H9 (cell line): Measurements from ENCODE around the gene TRMT6. TPM values are rescaled to one million over a fixed set of nuclear protein-coding genes. Genes with fewer than 3 reads are reported as not detected.

Experiments
- DNase-seq: peaks from one replicate; pipeline ENCODE4 v3.0.0-alpha.2; 2017
- H2AFZ ChIP-seq: one replicate; pipeline ENCODE4 v1.6.1; 2013; ENCODE audit warnings: mild to moderate bottlenecking, low read length, control low read depth, moderate library complexity
- H2AK5ac ChIP-seq: 2 replicates; pipeline ENCODE4 v1.6.1; 2013; ENCODE audit warnings: low read length, control low read depth, mixed read lengths; ENCODE audit not compliant: insufficient read length
- H2BK120ac ChIP-seq: one replicate; pipeline ENCODE4 v1.6.1; 2013; ENCODE audit warnings: low read depth, mild to moderate bottlenecking, low read length, control low read depth, inconsistent platforms; ENCODE audit not compliant: poor library complexity, severe bottlenecking
- H2BK12ac ChIP-seq: 2 replicates; pipeline ENCODE4 v1.6.1; 2013; ENCODE audit warnings: low read length, control low read depth, mixed read lengths, low read depth; ENCODE audit not compliant: insufficient read length
- H2BK15ac ChIP-seq: 2 replicates; pipeline ENCODE4 v1.6.1; 2013; ENCODE audit warnings: low read depth, low read length, control low read depth
- H2BK20ac ChIP-seq: one replicate; pipeline ENCODE4 v1.6.1; 2013; ENCODE audit warnings: low read depth, mild to moderate bottlenecking, low read length, control low read depth, inconsistent platforms; ENCODE audit not compliant: poor library complexity, severe bottlenecking
- H2BK5ac ChIP-seq: 2 replicates; pipeline ENCODE4 v1.6.1; 2013; ENCODE audit warnings: low read length, control low read depth, mixed read lengths; ENCODE audit not compliant: insufficient read length
- H3K14ac ChIP-seq: 2 replicates; pipeline ENCODE4 v1.6.1; 2013; ENCODE audit warnings: low read length, control low read depth; ENCODE audit not compliant: insufficient read depth
- H3K18ac ChIP-seq: 2 replicates; pipeline ENCODE4 v1.6.1; 2013; ENCODE audit warnings: low read depth, mild to moderate bottlenecking, mixed read lengths, low read length, control low read depth; ENCODE audit not compliant: insufficient read length
- H3K23ac ChIP-seq: 2 replicates; pipeline ENCODE4 v1.6.1; 2013; ENCODE audit warnings: low read length, control low read depth, mixed read lengths, low read depth; ENCODE audit not compliant: insufficient read length
- H3K23me2 ChIP-seq: 2 replicates; pipeline ENCODE4 v1.6.1; 2013; ENCODE audit warnings: low read depth, mild to moderate bottlenecking, mixed read lengths, low read length, control low read depth; ENCODE audit not compliant: insufficient read length, poor library complexity, severe bottlenecking
- H3K27ac ChIP-seq: 2 replicates; pipeline ENCODE4 v1.5.1; 2013; ENCODE audit warnings: low read length, control low read depth, mixed read lengths, low read depth; ENCODE audit not compliant: insufficient read length
- H3K27me3 ChIP-seq: 2 replicates; pipeline ENCODE4 v1.6.1; 2013; ENCODE audit warnings: low read length, control low read depth, inconsistent platforms; ENCODE audit not compliant: insufficient read depth
- H3K4ac ChIP-seq: 2 replicates; pipeline ENCODE4 v1.6.1; 2013; ENCODE audit warnings: low read depth, mild to moderate bottlenecking, control low read depth, inconsistent platforms, low read length, moderate library complexity
- H3K4me1 ChIP-seq: 2 replicates; pipeline ENCODE4 v1.6.1; 2013; ENCODE audit warnings: low read length, control low read depth, inconsistent platforms; ENCODE audit not compliant: insufficient read depth
- H3K4me2 ChIP-seq: 2 replicates; pipeline ENCODE4 v1.6.1; 2013; ENCODE audit warnings: low read length, control low read depth, mixed read lengths; ENCODE audit not compliant: insufficient read length, insufficient read depth
- H3K56ac ChIP-seq: 2 replicates; pipeline ENCODE4 v1.6.1; 2013; ENCODE audit warnings: low read depth, mild to moderate bottlenecking, mixed read lengths, low read length, control low read depth; ENCODE audit not compliant: insufficient read length
- H3K79me1 ChIP-seq: 2 replicates; pipeline ENCODE4 v1.6.1; 2013; ENCODE audit warnings: low read depth, mild to moderate bottlenecking, moderate library complexity, low read length, control low read depth, inconsistent platforms; ENCODE audit not compliant: insufficient read depth, poor library complexity, severe bottlenecking
- H3K79me2 ChIP-seq: 2 replicates; pipeline ENCODE4 v1.6.1; 2013; ENCODE audit warnings: low read length, control low read depth, inconsistent platforms; ENCODE audit not compliant: insufficient read depth
- H3K9ac ChIP-seq: 2 replicates; pipeline ENCODE4 v1.6.1; 2013; ENCODE audit warnings: low read length, control low read depth, mixed read lengths; ENCODE audit not compliant: insufficient read length; ENCODE audit errors: extremely low read depth
- H3K9me3 ChIP-seq: one replicate; pipeline ENCODE4 v1.6.1; 2013; ENCODE audit warnings: low read depth, low read length, inconsistent platforms; ENCODE audit not compliant: control insufficient read depth
- H3T11ph ChIP-seq: one replicate; pipeline ENCODE4 v1.6.1; 2013; ENCODE audit warnings: mild to moderate bottlenecking, low read length, control low read depth, inconsistent platforms
- H4K20me1 ChIP-seq: one replicate; pipeline ENCODE4 v1.6.1; 2013; ENCODE audit not compliant: control insufficient read depth, insufficient read length, insufficient read depth
- H4K5ac ChIP-seq: 2 replicates; pipeline ENCODE4 v1.6.1; 2013; ENCODE audit warnings: low read depth, mild to moderate bottlenecking, mixed read lengths, low read length, control low read depth; ENCODE audit not compliant: insufficient read length
- H4K8ac ChIP-seq: replicated peaks from 2 replicates; pipeline ENCODE4 v1.6.1; 2013; ENCODE audit warnings: low read length, control low read depth, mixed read lengths, low read depth; ENCODE audit not compliant: insufficient read length
- H4K91ac ChIP-seq: 2 replicates; pipeline ENCODE4 v1.6.1; 2013; ENCODE audit warnings: low read depth, mild to moderate bottlenecking, moderate library complexity, mixed read lengths, low read length, control low read depth; ENCODE audit not compliant: insufficient read length
- H3K27ac Mint-ChIP-seq, 3 experiments: 2 replicates in 2 of 3; 3 replicates in 1 of 3; pipeline ENCODE4 v1.8.0; 2020 to 2021; ENCODE audit warnings: mixed read lengths in 3 of 3, mild to moderate bottlenecking in 1 of 3, moderate library complexity in 1 of 3
- H3K27me3 Mint-ChIP-seq: 2 replicates; pipeline ENCODE4 v1.8.0; 2021; ENCODE audit warnings: low read depth, mild to moderate bottlenecking, moderate library complexity, mixed read lengths
- H3K36me3 Mint-ChIP-seq, 3 experiments: 2 replicates in 2 of 3; 3 replicates in 1 of 3; pipeline ENCODE4 v1.8.0; 2020 to 2021; ENCODE audit warnings: low read depth in 3 of 3, mixed read lengths in 3 of 3; ENCODE audit not compliant: insufficient read depth in 1 of 3
- H3K4me1 Mint-ChIP-seq, 2 experiments: 2 replicates each; pipeline ENCODE4 v1.8.0; 2020; ENCODE audit warnings: mixed read lengths in 2 of 2
- H3K4me3 Mint-ChIP-seq, 2 experiments: 2 replicates in 1 of 2; 3 replicates in 1 of 2; pipeline ENCODE4 v1.8.0; 2020 to 2021; ENCODE audit warnings: mild to moderate bottlenecking in 2 of 2, mixed read lengths in 2 of 2, moderate library complexity in 1 of 2
- H3K9me3 Mint-ChIP-seq, 2 experiments: 2 replicates in 1 of 2; 3 replicates in 1 of 2; pipeline ENCODE4 v1.8.0; 2020; ENCODE audit warnings: mild to moderate bottlenecking in 2 of 2, mixed read lengths in 2 of 2, moderate library complexity in 1 of 2
- CTCF ChIP-seq: fragments of 200-600 bp; sonication (generic); conservative IDR thresholded peaks from 3 replicates; pipeline ENCODE4 v1.8.0; 2021; ENCODE audit warnings: antibody characterized with exemption, mild to moderate bottlenecking
- WGBS: extraction: QIAGEN DNeasy Blood & Tissue Kit; methylation state at CpG from one replicate; pipeline ENCODE4 v1.1.7; 2013; ENCODE audit warnings: missing lambda C conversion rate, low lambda C conversion rate, mixed read lengths; ENCODE audit not compliant: insufficient read length; ENCODE audit errors: extremely low coverage; 5-methylcytosine and 5-hydroxymethylcytosine counted together
- total RNA-seq: library from RNA; stranded (reverse); gene quantifications from 2 replicates; pipeline ENCODE4 v1.2.1, GENCODE V29; 2021

Gene TRMT6
- total RNA-seq, 1 experiment from 2014 or later, result 34.4 TPM

GRCh38 chr20:5928836-5929715 is 21.3 kb downstream of the TRMT6 start:
- peaks cover 21% of the 10 kb centered on the region for H3K27me3 Mint-ChIP-seq
- no peaks in the 10 kb centered on the region for H3K36me3 Mint-ChIP-seq
- Histone ChIP-seq H3K14ac (no peak overlapping the region), H3K4me2 (no peak overlapping the region), H4K8ac (no peak overlapping the region), H3T11ph (no peak overlapping the region), H3K23me2 (no peaks in the 10 kb centered on the region), H3K18ac (no peak overlapping the region), H3K56ac (no peak overlapping the region), H4K5ac (no peak overlapping the region), H2BK20ac (no peak overlapping the region), H3K9me3 (no peaks in the 10 kb centered on the region), H3K4me1 (no peaks in the 10 kb centered on the region), H2AK5ac (no peak overlapping the region), H3K79me2 (no peaks in the 10 kb centered on the region), H2BK120ac (no peak overlapping the region), H2BK5ac (no peak overlapping the region), H3K4ac (no peak overlapping the region), H3K27ac (no peak overlapping the region), H3K79me1 (no peaks in the 10 kb centered on the region), H4K91ac (no peak overlapping the region), H2AFZ (no peak overlapping the region), H3K9ac (no peak overlapping the region), H4K20me1 (no peaks in the 10 kb centered on the region), H2BK15ac (no peak overlapping the region), H3K27me3 (no peaks in the 10 kb centered on the region), H2BK12ac (no peak overlapping the region), H3K23ac (no peak overlapping the region)
- no peaks in the 10 kb centered on the region for H3K9me3 Mint-ChIP-seq
- no peak overlapping the region for H3K4me3 Mint-ChIP-seq
- no peak for DNase-seq
- H3K27ac Mint-ChIP-seq, result no peak overlapping the region; a peak in 1 of 7 replicates
- WGBS, result no CpG with 5 or more reads among the region's 8 CpGs
- H3K4me1 Mint-ChIP-seq, result peaks cover 4 to 6% of the 10 kb centered on the region in 2 experiments; a peak in 2 of 4 replicates
- TF ChIP-seq CTCF, result no peak
